Measurements from ENCODE around the gene TMEM59. TPM values are rescaled to one million over a fixed set of nuclear protein-coding genes. Genes with fewer than 3 reads are reported as not detected.
"Not testable (repeated sequence)": the region's sequence is repeated elsewhere in the genome, so short reads cannot be mapped to it uniquely, and the experiment has no call there.

TMEM59 gene
- total RNA-seq, 1 donor from 2014 or later, result 337 TPM

DNA sequence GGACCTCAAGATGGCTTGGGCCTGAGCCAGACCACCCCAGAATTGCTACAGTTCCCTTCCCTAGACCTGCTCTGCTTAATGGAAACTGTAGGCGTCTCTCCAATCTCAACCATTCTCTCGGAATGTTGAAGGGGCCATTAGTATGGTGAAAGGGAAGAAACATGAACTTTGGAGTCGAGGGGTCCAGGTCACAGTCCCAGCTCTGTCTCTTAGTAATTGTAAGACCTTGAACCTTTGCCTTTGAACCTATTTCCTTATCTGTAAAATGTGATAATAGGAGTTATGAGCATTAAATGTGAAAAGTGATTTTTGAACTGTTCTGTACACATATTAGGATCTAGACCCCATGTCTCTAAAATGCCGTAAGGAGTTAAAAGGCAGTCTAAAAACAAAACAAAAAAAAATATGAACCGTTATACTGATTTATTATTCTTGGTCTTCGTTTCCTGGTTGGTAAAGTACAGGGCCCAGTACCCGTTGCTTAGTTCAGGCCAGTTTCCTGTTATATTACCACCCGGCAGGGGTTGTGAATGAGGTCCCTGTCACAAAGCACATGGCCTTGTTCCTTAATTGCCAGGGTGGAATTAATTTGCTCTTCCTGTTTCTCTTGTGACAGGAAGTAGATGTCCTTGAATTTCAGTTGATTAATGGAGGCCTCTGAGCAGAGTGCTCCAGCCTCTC lies 42.7 kb upstream of the TMEM59 start:
- Histone ChIP-seq H3K27me3 (ENCODE audit: low read depth) (no peaks in the 10 kb centered on the region), H3K27ac (replicated peaks) (peak overlapping the region; percentile 21), H3K4me1 (peaks cover 9% of the 10 kb centered on the region), H3K9me3 (replicated peaks) (no peaks in the 10 kb centered on the region), H3K36me3 (peaks cover 14% of the 10 kb centered on the region), H3K4me3 (no peak overlapping the region)
- no peak for DNase-seq
- TF ChIP-seq, protein P1, sequence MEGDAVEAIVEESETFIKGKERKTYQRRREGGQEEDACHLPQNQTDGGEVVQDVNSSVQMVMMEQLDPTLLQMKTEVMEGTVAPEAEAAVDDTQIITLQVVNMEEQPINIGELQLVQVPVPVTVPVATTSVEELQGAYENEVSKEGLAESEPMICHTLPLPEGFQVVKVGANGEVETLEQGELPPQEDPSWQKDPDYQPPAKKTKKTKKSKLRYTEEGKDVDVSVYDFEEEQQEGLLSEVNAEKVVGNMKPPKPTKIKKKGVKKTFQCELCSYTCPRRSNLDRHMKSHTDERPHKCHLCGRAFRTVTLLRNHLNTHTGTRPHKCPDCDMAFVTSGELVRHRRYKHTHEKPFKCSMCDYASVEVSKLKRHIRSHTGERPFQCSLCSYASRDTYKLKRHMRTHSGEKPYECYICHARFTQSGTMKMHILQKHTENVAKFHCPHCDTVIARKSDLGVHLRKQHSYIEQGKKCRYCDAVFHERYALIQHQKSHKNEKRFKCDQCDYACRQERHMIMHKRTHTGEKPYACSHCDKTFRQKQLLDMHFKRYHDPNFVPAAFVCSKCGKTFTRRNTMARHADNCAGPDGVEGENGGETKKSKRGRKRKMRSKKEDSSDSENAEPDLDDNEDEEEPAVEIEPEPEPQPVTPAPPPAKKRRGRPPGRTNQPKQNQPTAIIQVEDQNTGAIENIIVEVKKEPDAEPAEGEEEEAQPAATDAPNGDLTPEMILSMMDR (IDR thresholded peaks at IDR 0.05; ENCODE audit: borderline replicate concordance), result no peak
- intact Hi-C loops (cut with micrococcal nuclease), result no loop called here

DNA sequence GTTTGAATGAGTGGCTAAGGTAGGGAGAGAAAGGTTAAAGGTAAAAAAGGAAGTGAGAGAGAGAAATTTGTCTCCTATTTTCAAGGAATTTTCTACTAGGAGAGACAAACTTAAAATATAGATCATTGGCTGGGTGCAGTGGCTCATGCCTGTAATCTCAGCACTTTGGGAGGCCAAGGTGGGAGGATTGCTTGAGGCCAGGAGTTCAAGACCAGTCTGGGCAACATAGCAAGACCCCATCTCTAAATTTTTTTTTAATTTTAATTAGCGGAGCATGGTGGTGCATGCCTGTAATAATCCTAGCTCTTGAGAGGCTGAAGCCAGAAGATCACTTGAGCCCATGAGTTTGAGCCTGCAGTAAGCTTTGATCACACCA lies 41.7 kb upstream of the TMEM59 start:
- H3K27ac ChIP-seq (replicated peaks); H3K4me1 ChIP-seq; H3K27me3 ChIP-seq (ENCODE audit: low read depth); H3K9me3 ChIP-seq (replicated peaks); DNase-seq; intact Hi-C loops (cut with micrococcal nuclease); H3K4me3 ChIP-seq: not testable (repeated sequence)
- H3K36me3 ChIP-seq, result peaks cover 17% of the 10 kb centered on the region

DNA sequence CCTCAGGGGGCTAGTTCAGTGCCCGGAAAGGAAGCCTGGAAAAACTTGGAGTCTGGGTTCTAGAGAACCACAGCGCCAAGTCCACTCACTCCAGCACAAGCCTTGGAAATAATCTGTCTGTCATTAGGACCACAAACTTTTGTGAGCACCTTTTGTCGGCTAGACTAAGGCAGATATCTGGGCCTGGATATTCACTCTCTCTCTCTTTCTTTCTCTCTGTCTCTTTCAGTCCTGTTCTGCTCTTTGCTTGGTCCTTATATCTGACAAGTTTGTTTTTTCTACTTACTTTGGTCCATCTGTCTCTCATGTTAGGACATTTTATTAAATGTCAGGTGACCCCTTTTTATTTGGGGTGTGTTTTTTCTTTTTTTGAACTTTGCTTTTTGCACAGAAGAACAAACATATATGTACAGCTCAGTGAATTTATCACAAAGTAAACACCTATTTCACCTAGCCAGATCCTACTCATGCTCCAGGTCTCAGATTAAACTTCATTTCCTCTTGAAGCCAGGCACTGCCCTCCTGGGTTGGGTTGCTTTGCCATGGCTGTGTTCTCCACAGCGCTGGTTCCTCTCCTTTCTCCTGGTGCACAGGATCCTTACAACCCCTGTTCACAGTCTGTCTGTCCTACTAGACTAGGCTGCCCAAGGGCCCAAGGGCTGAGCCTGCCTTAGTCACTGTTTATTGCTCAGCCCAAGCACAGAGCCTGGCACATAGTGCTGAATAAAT lies 41.2 kb upstream of the TMEM59 start:
- Histone ChIP-seq H3K9me3 (replicated peaks) (no peaks in the 10 kb centered on the region), H3K36me3 (peaks cover 20% of the 10 kb centered on the region), H3K27ac (replicated peaks) (no peak overlapping the region), H3K4me3 (no peak overlapping the region), H3K4me1 (peaks cover 9% of the 10 kb centered on the region), H3K27me3 (ENCODE audit: low read depth) (no peaks in the 10 kb centered on the region)
- TF ChIP-seq, protein P1 (IDR thresholded peaks at IDR 0.05; ENCODE audit: borderline replicate concordance), result no peak
- DNase-seq, result no peak
- intact Hi-C loops (cut with micrococcal nuclease), result no loop called here

DNA sequence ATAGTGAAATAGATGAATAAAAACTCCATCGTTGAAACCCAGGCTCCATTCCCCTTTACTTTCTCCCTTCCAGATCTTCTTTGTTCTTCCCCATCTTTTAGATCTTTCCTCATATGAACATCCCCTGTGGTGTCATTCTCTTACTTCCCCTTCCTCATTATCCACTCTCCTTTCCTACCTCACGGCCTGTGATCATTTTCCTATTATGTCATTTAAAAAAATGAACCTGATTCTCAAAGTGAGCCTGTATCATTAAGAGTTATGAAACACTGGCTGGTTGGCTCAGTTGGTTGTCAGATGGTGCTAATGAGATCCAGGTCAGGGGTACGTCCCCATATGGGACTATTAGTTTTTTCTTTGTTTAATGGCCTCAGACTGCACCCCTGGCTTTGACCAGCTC lies 38.7 kb upstream of the TMEM59 start:
- Histone ChIP-seq H3K9me3 (replicated peaks) (no peaks in the 10 kb centered on the region), H3K27ac (replicated peaks) (no peak overlapping the region), H3K36me3 (peaks cover 20% of the 10 kb centered on the region), H3K4me3 (no peak overlapping the region), H3K27me3 (ENCODE audit: low read depth) (no peaks in the 10 kb centered on the region), H3K4me1 (peaks cover 9% of the 10 kb centered on the region)
- intact Hi-C loops (cut with micrococcal nuclease), result no loop called here
- DNase-seq, result no peak
- TF ChIP-seq, protein P1 (IDR thresholded peaks at IDR 0.05; ENCODE audit: borderline replicate concordance), result no peak

DNA sequence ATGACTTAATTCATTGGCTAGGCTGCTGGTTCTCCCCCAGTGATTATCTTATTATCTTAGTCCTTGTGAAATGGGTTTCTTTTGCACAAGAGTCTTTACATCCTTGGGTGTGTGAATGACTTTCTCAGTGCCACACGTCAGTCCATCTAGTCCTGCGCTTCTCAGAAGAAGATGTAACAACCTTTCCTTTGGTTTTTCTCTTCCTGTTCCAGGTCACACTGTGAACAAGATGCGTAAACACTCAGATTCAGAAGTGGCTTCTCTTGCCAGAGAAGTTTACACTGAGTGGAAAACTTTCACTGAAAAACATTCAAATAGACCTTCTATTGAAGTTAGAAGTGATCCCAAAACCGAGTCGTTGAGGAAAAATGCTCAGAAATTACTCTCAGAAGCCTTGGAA lies 35.4 kb upstream of the TMEM59 start:
- Histone ChIP-seq H3K36me3 (peaks cover 13% of the 10 kb centered on the region), H3K9me3 (replicated peaks) (no peaks in the 10 kb centered on the region), H3K4me1 (no peaks in the 10 kb centered on the region), H3K27me3 (ENCODE audit: low read depth) (no peaks in the 10 kb centered on the region), H3K27ac (replicated peaks) (no peak overlapping the region), H3K4me3 (no peak overlapping the region)
- TF ChIP-seq, protein P1 (IDR thresholded peaks at IDR 0.05; ENCODE audit: borderline replicate concordance), result no peak
- DNase-seq, result no peak
- intact Hi-C loops (cut with micrococcal nuclease), result no loop called here

DNA sequence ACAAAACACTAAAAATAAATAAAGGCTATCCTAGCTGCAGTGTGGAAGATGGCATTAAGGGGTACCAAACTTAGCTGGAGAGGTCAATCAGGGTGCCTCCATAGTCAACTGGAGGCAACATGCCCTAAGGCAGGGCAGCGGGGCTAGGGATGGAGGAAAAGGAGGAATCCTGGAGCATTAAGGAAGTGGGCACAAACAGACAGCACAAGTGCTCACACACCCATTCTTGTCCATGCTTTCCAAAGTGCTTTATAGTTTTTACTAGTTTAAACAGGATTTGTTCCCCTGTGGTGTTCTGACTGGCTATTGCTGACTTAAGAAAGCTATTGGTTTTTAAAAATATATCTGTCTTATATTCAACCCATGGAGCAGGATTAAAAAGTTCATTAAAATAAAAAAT lies 33.8 kb upstream of the TMEM59 start:
- no peak for DNase-seq
- TF ChIP-seq, protein P1 (IDR thresholded peaks at IDR 0.05; ENCODE audit: borderline replicate concordance), result no peak
- intact Hi-C loops (cut with micrococcal nuclease), result no loop called here

More for the DNA sequence above, 33.8 kb upstream of the TMEM59 start:
- Histone ChIP-seq H3K27me3 (ENCODE audit: low read depth) (no peaks in the 10 kb centered on the region), H3K9me3 (replicated peaks) (no peaks in the 10 kb centered on the region), H3K27ac (replicated peaks) (no peak overlapping the region), H3K36me3 (peaks cover 10% of the 10 kb centered on the region), H3K4me3 (no peak overlapping the region), H3K4me1 (no peaks in the 10 kb centered on the region)
